Cortex of kidney (tissue), 1 donor: ENCODE results near the gene CAP2.

Experiments
- DNase-seq: peaks from one replicate; lab custom pipeline; 2025; lab: John Stamatoyannopoulos, UW

Gene CAP2

GRCh38 chr6:17392978-17393891, at the start of gene CAP2:
Gene CAP2, plus strand, starts transcription at chr6:17393595. Its CDS starts 27,961 bp downstream, at chr6:17421556.
- no peak for DNase-seq

- no peak for DNase-seq
These were observed 46.4 kb upstream of the CAP2 start for GRCh38 chr6:17347012-17347411.

GRCh38 chr6:17349427-17349826, 44.0 kb upstream of the CAP2 start:
- DNase-seq, result no peak

- no peak for DNase-seq
These were observed 41.1 kb upstream of the CAP2 start for GRCh38 chr6:17352302-17352701.

GRCh38 chr6:17353440-17354175, 39.8 kb upstream of the CAP2 start:
- DNase-seq, result no peak

- no peak for DNase-seq
These were observed 38.5 kb upstream of the CAP2 start for GRCh38 chr6:17354700-17355403.

- DNase-seq, result no peak
These were observed 38.0 kb upstream of the CAP2 start for GRCh38 chr6:17355404-17355774.

GRCh38 chr6:17358515-17358914, 34.9 kb upstream of the CAP2 start:
- DNase-seq, result no peak

GRCh38 chr6:17360564-17360963, 32.8 kb upstream of the CAP2 start:
- no peak for DNase-seq

- no peak for DNase-seq
These were observed 32.4 kb upstream of the CAP2 start for GRCh38 chr6:17361013-17361412.

GRCh38 chr6:17365961-17366360, 27.4 kb upstream of the CAP2 start:
- no peak for DNase-seq

- DNase-seq, result no peak
These were observed 25.5 kb upstream of the CAP2 start for GRCh38 chr6:17367868-17368267.

GRCh38 chr6:17381424-17382147, 11.8 kb upstream of the CAP2 start:
- DNase-seq, result no peak

- no peak for DNase-seq
These were observed 7.7 kb upstream of the CAP2 start for GRCh38 chr6:17385660-17386059.

GRCh38 chr6:17388365-17388764, 5.0 kb upstream of the CAP2 start:
- DNase-seq, result no peak

- DNase-seq, result no peak
These were observed 4.0 kb upstream of the CAP2 start for GRCh38 chr6:17389274-17389847.

- DNase-seq, result no peak
These were observed 3.1 kb upstream of the CAP2 start for GRCh38 chr6:17390276-17390675.

- DNase-seq, result no peak
These were observed 1.4 kb upstream of the CAP2 start for GRCh38 chr6:17391976-17392375.

- DNase-seq, result no peak
These were observed 667 bp downstream of the CAP2 start for GRCh38 chr6:17393892-17394631.

- no peak for DNase-seq
These were observed 1.7 kb downstream of the CAP2 start for GRCh38 chr6:17395112-17395511.

- DNase-seq, result no peak
These were observed 2.9 kb downstream of the CAP2 start for GRCh38 chr6:17396256-17396655.
